ENCODE results near the gene SLC5A10. TPM values are rescaled to one million over a fixed set of nuclear protein-coding genes. Genes with fewer than 3 reads are reported as not detected.
A peak's percentile ranks its signal among the peaks of the same experiment; 100 is the strongest.
"Not testable (repeated sequence)": the region's sequence is repeated elsewhere in the genome, so short reads cannot be mapped to it uniquely, and the experiment has no call there.

The SLC5A10 gene
- total and polyA plus RNA-seq, 10 donors = 0.17 to 2.1 (median 1.5) TPM; not detected in 5

- no CpG with 5 or more reads among the region's 17 CpGs for WGBS, 5 donors
- DNase-seq; H3K9me3 ChIP-seq; H3K36me3 ChIP-seq; H3K27ac ChIP-seq; H3K27me3 ChIP-seq (replicated peaks in 1 of 7); intact Hi-C loops (cut with DNase I; ENCODE audit: low total_unique reads); H3K4me1 ChIP-seq; H3K4me3 ChIP-seq: not testable (repeated sequence)
These were observed 86.0 kb downstream of the SLC5A10 start for GRCh38 chr17:19038007-19038406.

GRCh38 chr17:19038730-19039129 is 86.8 kb downstream of the SLC5A10 start:
- intact Hi-C loops (cut with DNase I; ENCODE audit: low total_unique reads); H3K36me3 ChIP-seq; H3K27ac ChIP-seq; H3K27me3 ChIP-seq (replicated peaks in 1 of 7); H3K4me1 ChIP-seq; H3K9me3 ChIP-seq; DNase-seq; H3K4me3 ChIP-seq: not testable (repeated sequence)
- WGBS, 5 donors = no CpG with 5 or more reads among the region's 12 CpGs

- intact Hi-C loops (cut with DNase I; ENCODE audit: low total_unique reads); H3K27ac ChIP-seq; H3K36me3 ChIP-seq; H3K27me3 ChIP-seq (replicated peaks in 1 of 7); H3K9me3 ChIP-seq; DNase-seq; H3K4me3 ChIP-seq; H3K4me1 ChIP-seq: not testable (repeated sequence)
- WGBS, 5 donors = no CpG with 5 or more reads among the region's 9 CpGs
These were observed 88.4 kb downstream of the SLC5A10 start for GRCh38 chr17:19040350-19040749.

- WGBS, 5 donors = 67 to 83% (median 69%) methylated on average over 2 to 3 of the region's 10 CpGs; no CpG with 5 or more reads in 2 of the 5 donors
- peak; percentile 34 for DNase-seq
- H3K27ac ChIP-seq = peak overlapping the region in 1 of 8 donors; percentile 69
- H3K4me3 ChIP-seq; H3K36me3 ChIP-seq; intact Hi-C loops (cut with DNase I; ENCODE audit: low total_unique reads); H3K4me1 ChIP-seq; H3K9me3 ChIP-seq; H3K27me3 ChIP-seq (replicated peaks in 1 of 7): not testable (repeated sequence)
These were observed 89.9 kb downstream of the SLC5A10 start for GRCh38 chr17:19041871-19042270.

- H3K4me1 ChIP-seq; H3K27ac ChIP-seq; H3K9me3 ChIP-seq; DNase-seq; H3K27me3 ChIP-seq (replicated peaks in 1 of 7); H3K4me3 ChIP-seq; intact Hi-C loops (cut with DNase I; ENCODE audit: low total_unique reads); H3K36me3 ChIP-seq: not testable (repeated sequence)
- no CpG with 5 or more reads among the region's 14 CpGs for WGBS, 5 donors
These were observed 90.4 kb downstream of the SLC5A10 start for GRCh38 chr17:19042369-19042768.

- WGBS, 5 donors = no CpG with 5 or more reads among the region's 8 CpGs
- H3K36me3 ChIP-seq; DNase-seq; H3K4me3 ChIP-seq; H3K9me3 ChIP-seq; intact Hi-C loops (cut with DNase I; ENCODE audit: low total_unique reads); H3K4me1 ChIP-seq; H3K27me3 ChIP-seq (replicated peaks in 1 of 7): not testable (repeated sequence)
- H3K27ac ChIP-seq = peak overlapping the region in 3 of 8 donors; percentile 56 to 69 (median 59)
These were observed 91.1 kb downstream of the SLC5A10 start for GRCh38 chr17:19043032-19043431.

GRCh38 chr17:19044643-19045042 is 92.7 kb downstream of the SLC5A10 start:
- WGBS, 5 donors = no CpG with 5 or more reads among the region's 9 CpGs
- H3K9me3 ChIP-seq; H3K4me1 ChIP-seq; H3K27me3 ChIP-seq (replicated peaks in 1 of 7); H3K27ac ChIP-seq; H3K4me3 ChIP-seq; DNase-seq; H3K36me3 ChIP-seq; intact Hi-C loops (cut with DNase I; ENCODE audit: low total_unique reads): not testable (repeated sequence)

GRCh38 chr17:19046782-19047375 is 94.9 kb downstream of the SLC5A10 start, which contains the start of gene GRAP:
Gene GRAP, minus strand, starts transcription at chr17:19046957. Its CDS starts 31 bp downstream, at chr17:19046926.
- DNase-seq; H3K4me1 ChIP-seq; H3K9me3 ChIP-seq; H3K36me3 ChIP-seq; H3K27ac ChIP-seq; H3K27me3 ChIP-seq (replicated peaks in 1 of 7); intact Hi-C loops (cut with DNase I; ENCODE audit: low total_unique reads): not testable (repeated sequence)
- peak within 1 kb of the TSS in 1 of 8 donors; percentile 47 for H3K4me3 ChIP-seq
- WGBS, 5 donors = no CpG with 5 or more reads among the region's 12 CpGs

- H3K4me3 ChIP-seq; H3K9me3 ChIP-seq; H3K27me3 ChIP-seq (replicated peaks in 1 of 7); H3K27ac ChIP-seq; H3K36me3 ChIP-seq; intact Hi-C loops (cut with DNase I; ENCODE audit: low total_unique reads); H3K4me1 ChIP-seq: not testable (repeated sequence)
- peak; percentile 56 for DNase-seq
- 88 to 100% (median 98%) methylated on average over 4 to 5 of the region's 7 CpGs for WGBS, 5 donors
These were observed 95.5 kb downstream of the SLC5A10 start for GRCh38 chr17:19047510-19047909.

GRCh38 chr17:19048826-19049225 is 96.9 kb downstream of the SLC5A10 start:
- intact Hi-C loops (cut with DNase I; ENCODE audit: low total_unique reads) = not testable (repeated sequence)
- DNase-seq = peak; percentile 9
- 21 to 38% (median 32%) methylated on average over 2 to 4 of the region's 7 CpGs; no CpG with 5 or more reads in 2 of the 5 donors for whole genome bisulfite sequencing, 5 donors

GRCh38 chr17:19055447-19055846 is 103.5 kb downstream of the SLC5A10 start:
- H3K27ac ChIP-seq; H3K36me3 ChIP-seq; intact Hi-C loops (cut with DNase I; ENCODE audit: low total_unique reads); H3K27me3 ChIP-seq (replicated peaks in 1 of 7); H3K4me3 ChIP-seq; H3K4me1 ChIP-seq; H3K9me3 ChIP-seq; DNase-seq: not testable (repeated sequence)
- WGBS, 5 donors = no CpG with 5 or more reads among the region's 12 CpGs

More at GRCh38 chr17:19048826-19049225, 96.9 kb downstream of the SLC5A10 start:
- H3K9me3 ChIP-seq; H3K36me3 ChIP-seq; H3K27ac ChIP-seq; H3K27me3 ChIP-seq (replicated peaks in 1 of 7); H3K4me3 ChIP-seq; H3K4me1 ChIP-seq: not testable (repeated sequence)
